HG03175 (cell line): Measurements from ENCODE around the gene TCF19.
"Not testable (repeated sequence)": the region's sequence is repeated elsewhere in the genome, so short reads cannot be mapped to it uniquely, and the experiment has no call there.

Experiments used
- ATAC-seq: cut with Tn5 transposase; IDR thresholded peaks from one replicate; pipeline ENCODE4 v1.9.1; 2021; ENCODE audit warnings: mild to moderate bottlenecking, moderate library complexity; ENCODE audit not compliant: unreplicated experiment

TCF19 gene

DNA sequence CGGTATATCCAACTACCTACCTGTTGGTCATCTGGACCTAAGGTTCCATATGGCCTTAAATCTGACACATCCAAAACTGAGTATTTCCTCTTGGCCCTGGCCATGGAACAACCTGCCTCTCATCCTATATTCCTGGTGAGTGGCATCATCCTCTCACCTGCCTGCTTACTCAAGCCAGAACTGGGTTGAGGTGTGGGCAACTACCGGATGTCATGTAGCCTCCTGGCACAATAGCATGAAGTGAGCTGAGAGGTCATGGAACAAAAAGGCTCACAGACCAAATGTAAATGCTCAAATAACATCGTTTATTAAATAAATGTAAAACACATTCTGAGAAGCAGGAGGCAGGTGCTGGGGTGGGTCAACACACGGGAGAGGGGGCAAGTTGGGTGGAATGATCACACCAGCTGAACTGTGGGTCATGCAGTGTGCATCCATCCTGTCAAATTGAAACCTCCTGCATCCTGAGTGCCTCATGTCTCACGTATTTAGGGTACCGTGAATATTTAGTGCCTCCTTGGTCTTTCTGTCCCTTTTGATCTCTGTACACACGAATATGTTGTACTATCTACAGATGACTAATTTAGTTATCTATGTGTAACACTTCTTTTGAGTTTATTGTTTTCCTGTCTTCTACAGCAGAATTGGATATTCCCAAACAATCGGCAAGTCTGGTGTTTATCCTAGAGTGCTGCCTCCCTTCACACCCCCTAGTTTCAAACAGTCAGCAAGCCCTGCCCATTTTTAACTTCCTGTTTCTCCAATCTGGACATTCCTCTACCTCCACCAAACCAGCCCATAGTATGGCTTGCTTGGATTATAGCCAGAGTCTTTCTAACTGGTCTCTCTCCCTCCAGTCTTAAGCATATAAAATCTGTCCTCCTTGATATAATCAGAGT is 20.0 kb downstream of the TCF19 start:
- ATAC-seq: no peak

DNA sequence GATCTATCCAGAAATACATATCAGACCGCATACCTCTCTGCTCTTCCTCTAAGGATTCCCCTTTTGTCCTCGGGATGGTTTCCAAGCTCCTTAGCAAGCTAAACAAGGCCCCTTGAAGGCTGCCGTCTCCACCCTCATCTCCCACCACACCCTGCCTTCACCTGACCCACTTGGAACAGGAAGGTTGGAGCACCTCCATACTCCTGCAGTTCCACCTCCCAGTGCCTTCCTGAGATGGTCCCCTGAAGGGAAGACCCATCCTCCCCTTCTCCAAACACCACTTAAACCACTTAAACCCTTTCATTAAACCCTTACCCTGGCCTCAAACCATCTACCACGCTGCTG is 20.6 kb downstream of the TCF19 start:
- no peak for ATAC-seq

GRCh38 chr6:31179896-31180295 is 21.5 kb downstream of the TCF19 start:
- no peak for ATAC-seq

GRCh38 chr6:31180500-31180899 is 22.1 kb downstream of the TCF19 start:
- peak; percentile 72 for ATAC-seq

GRCh38 chr6:31183287-31183686 is 24.9 kb downstream of the TCF19 start:
- ATAC-seq: not testable (repeated sequence)

DNA sequence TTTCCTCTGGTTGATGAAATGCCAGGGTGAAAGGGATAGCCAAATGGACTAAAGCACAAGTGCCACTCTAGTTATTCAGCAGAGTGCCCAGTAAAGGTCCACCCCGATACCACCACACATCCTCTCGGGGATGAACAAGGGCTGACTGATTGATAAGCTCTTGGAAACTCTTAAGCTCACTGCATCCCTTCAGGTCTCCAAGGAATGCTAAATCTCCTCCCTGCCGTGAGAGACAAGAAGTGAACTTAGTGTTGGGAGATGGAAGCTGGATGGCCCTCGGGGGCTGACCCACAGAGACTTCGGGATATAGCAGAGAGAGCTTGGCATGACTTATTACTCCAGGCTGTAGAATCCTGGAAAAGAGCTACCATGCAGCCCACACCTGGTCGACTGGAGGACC is 25.5 kb downstream of the TCF19 start:
- not testable (repeated sequence) for ATAC-seq

DNA sequence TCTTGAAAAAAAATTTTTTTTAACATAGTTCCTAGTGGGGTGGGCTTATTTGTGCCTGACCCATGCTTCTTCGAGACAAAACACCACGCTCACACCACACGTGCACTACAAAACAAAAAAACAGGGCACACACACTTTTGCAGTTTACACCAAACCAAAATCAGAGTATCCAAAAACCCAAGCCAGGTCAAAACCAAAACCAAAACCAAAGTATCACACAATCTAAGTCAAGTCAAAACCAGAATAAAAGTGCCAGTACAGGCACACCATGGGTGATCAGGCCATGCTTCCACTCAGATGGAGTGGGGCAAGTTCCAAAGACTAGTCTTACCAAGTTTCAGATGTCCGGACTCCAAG is 27.3 kb downstream of the TCF19 start:
- not testable (repeated sequence) for ATAC-seq

DNA sequence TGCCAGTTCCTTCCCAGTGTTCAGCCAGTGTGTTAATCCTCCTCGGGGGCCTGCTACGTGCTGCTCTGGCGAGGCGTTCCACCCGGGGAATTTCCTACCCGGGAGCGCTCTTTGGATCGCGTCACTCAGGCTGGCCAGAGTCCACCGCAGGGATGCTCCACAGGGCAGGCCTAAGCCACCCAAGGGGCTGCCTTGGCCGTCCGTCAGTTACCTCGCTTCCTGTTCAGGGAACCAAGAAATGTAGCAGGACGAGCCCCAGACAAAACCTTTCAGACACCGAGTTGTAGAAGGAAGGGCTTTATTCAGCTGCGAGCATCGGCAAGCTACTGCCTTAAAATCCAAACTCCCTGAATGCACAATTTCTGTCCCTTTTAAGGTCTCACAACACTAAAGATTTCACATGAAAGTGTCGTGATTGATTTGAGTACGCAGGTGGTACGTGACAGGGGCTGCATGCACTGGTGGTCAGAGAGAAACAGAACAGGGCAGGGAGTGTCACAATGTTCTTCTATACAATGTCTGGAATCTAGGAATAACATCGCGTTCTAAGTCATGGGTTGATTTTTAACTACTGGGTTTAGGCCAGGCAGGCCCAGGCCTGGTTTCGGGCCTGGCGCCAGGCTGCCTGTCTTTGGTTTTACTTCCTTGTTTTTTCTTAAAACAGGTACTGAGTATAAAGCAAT is 27.8 kb downstream of the TCF19 start:
- no peak for ATAC-seq

GRCh38 chr6:31187780-31188194 is 29.4 kb downstream of the TCF19 start:
- no peak for ATAC-seq

- not testable (repeated sequence) for ATAC-seq
These were observed 30.8 kb downstream of the TCF19 start for GRCh38 chr6:31189223-31189622.

DNA sequence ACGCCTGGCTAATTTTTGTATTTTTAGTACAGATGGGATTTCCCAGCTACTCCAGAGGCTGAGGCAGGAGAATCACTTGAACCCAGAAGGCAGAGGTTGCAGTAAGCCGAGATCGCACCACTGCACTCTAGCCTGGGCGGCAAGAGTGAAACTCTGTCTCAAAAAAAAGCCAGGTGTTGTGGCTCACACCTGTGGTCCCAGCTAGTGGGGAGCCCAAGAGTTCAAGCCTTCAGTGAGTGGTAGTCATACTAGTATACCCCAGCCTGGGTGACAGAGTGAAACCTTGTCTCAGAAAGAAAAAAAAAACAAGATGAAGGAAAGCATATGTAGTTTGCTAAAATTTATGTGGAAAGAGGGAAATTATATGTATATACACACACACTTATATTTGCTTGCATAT is 32.1 kb downstream of the TCF19 start:
- ATAC-seq: peak; percentile 61

DNA sequence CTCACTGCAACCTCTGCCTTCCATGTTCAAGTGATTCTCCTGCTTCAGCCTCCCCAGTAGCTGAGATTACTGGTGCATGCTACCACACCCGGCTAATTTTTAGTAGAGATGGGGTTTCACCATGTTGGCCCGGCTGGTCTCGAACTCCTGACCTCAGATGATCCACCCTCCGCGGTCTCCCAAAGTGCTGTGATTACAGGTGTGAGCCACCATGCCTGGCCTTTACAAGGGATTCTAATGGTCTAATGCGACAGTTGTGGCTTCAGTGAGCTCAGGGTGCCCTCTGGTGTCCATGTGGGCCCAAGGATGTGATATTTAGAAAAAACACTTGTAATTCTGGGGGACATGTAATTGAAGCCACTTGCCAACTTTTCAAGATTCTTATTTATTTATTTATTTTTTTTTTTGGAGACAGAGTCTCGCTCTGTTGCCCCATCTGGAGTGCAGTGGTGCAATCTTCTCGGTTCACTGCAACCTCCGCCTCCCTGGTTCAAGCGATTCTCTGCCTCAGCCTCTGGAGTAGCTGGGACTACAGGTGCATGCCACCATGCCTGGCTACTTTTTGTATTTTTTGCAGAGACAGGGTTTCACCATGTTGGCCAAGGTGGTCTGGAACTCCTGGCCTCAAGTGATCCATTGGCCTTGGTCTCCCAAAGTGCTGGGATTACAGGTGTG is 34.2 kb downstream of the TCF19 start:
- not testable (repeated sequence) for ATAC-seq

- no peak for ATAC-seq
These were observed 34.8 kb downstream of the TCF19 start for GRCh38 chr6:31193206-31193605.

GRCh38 chr6:31194061-31194834 is 35.9 kb downstream of the TCF19 start:
- no peak for ATAC-seq

DNA sequence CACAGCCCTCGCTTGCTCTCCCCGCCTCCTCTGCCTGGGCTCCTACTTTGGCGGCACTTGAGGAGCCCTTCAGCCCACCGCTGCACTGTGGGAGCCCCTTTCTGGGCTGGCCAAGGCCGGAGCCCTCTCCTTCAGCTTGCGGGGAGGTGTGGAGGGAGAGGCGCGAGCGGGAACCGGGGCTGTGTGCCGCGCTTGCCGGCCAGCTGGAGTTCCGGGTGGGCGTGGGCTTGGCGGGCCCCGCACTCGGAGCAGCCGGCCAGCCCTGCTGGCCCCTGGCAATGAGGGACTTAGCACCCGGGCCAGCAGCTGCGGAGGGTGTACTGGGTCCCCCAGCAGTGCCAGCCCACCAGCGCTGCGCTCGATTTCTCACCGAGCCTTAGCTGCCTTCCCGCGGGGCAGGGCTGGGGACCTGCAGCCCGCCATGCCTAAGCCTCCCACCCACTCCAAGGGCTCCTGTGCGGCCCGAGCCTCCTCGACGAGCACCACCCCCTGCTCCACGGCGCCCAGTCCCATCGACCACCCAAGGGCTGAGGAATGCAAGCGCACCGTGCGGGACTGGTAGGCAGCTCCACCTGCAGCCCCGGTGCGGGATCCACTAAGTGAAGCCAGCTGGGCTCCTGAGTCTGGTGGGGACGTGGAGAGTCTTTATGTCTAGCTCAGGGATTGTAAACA is 37.1 kb downstream of the TCF19 start:
- not testable (repeated sequence) for ATAC-seq

DNA sequence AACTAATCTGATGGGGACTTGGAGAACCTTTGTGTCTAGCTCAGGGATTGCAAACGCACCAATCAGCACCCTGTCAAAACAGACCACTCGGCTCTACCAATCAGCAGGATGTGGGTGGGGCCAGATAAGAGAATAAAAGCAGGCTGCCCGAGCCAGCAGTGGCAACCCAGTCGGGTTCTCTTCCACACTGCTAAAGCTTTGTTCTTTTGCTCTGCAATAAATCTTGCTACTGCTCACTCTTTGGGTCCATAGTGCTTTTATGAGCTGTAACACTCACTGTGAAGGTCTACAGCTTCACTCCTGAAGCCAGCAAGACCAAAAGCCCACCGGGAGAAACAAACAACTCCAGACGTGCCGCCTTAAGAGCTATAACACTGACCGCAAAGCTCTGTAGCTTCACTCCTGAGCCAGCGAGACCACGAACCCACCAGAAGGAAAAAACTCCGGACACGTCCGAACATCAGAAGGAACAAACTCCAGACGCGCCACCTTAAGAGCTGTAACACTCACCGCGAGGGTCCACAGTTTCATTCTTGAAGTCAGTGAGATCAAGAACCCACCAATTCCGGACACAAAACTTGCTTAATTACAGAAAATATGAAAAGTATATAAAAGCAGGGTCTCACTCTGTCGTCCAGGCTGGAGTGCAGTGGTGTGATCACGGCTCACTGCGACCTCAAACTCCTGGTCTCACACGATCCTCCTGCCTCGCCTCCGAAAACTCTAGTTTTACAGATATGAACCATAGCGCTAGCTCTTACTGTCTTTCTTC is 38.0 kb downstream of the TCF19 start:
- ATAC-seq: not testable (repeated sequence)

GRCh38 chr6:31197559-31198305 is 39.3 kb downstream of the TCF19 start:
- ATAC-seq: peak; percentile 78

- not testable (repeated sequence) for ATAC-seq
These were observed 40.7 kb downstream of the TCF19 start for GRCh38 chr6:31199105-31199452.
